Astrocyte of the cerebellum (primary cell): Measurements from ENCODE around the gene JPH2.

Source experiments
- DNase-seq: peaks from one replicate; pipeline ENCODE4 v3.0.0-alpha.2; 2011; ENCODE audit warnings: low read depth
- H3K4me3 ChIP-seq: 2 replicates; pipeline ENCODE4 v1.5.1; 2011; ENCODE audit warnings: mild to moderate bottlenecking, low read depth, low read length, moderate library complexity
- CTCF ChIP-seq: IDR thresholded peaks from 2 replicates; pipeline ENCODE4 v1.5.1; 2012; ENCODE audit warnings: low read length, low read depth, moderate library complexity, mild to moderate bottlenecking; ENCODE audit errors: missing control alignments
- in situ Hi-C: cut with HindIII; loops from 2 replicates; pipeline ENCODE4 v1.10.0; 2017; ENCODE audit warnings: low sequenced_read_pairs

Gene JPH2

GRCh38 chr20:44174996-44175765 lies 11.8 kb downstream of the JPH2 start:
- TF ChIP-seq CTCF = no peak
- DNase-seq = no peak
- in situ Hi-C loops = no loop called here
- no peak overlapping the region for H3K4me3 ChIP-seq

- in situ Hi-C loops = no loop called here
- TF ChIP-seq CTCF = no peak
- H3K4me3 ChIP-seq = no peak overlapping the region
- DNase-seq = no peak
Observed at GRCh38 chr20:44173846-44174245, 13.1 kb downstream of the JPH2 start.

GRCh38 chr20:44173116-44173515 lies 13.9 kb downstream of the JPH2 start:
- in situ Hi-C loops = no loop called here
- no peak for TF ChIP-seq CTCF
- no peak overlapping the region for H3K4me3 ChIP-seq
- DNase-seq = no peak

GRCh38 chr20:44172572-44172950 lies 14.4 kb downstream of the JPH2 start:
- no peak for DNase-seq
- TF ChIP-seq CTCF = no peak
- in situ Hi-C loops = no loop called here
- no peak overlapping the region for H3K4me3 ChIP-seq

GRCh38 chr20:44171775-44172571 lies 15.0 kb downstream of the JPH2 start:
- DNase-seq = no peak
- no peak overlapping the region for H3K4me3 ChIP-seq
- no peak for TF ChIP-seq CTCF
- in situ Hi-C loops = no loop called here

- H3K4me3 ChIP-seq = no peak overlapping the region
- in situ Hi-C loops = no loop called here
- no peak for TF ChIP-seq CTCF
- no peak for DNase-seq
Observed at GRCh38 chr20:44170816-44171410, 16.1 kb downstream of the JPH2 start.
